Measurements from ENCODE around the gene ST8SIA5. TPM values are rescaled to one million over a fixed set of nuclear protein-coding genes. Genes with fewer than 3 reads are reported as not detected.
A peak's percentile ranks its signal among the peaks of the same experiment; 100 is the strongest.

ST8SIA5 gene
- polyA plus RNA-seq, 3 donors, result not detected

GRCh38 chr18:46630991-46631390 is 125.9 kb downstream of the ST8SIA5 start:
- Mint-ChIP-seq H3K27ac (no peak overlapping the region), H3K36me3 (no peaks in the 10 kb centered on the region), H3K4me3 (no peak overlapping the region), H3K4me1 (no peaks in the 10 kb centered on the region), H3K27me3 (ENCODE audit: low read depth in 3 of 3) (peaks cover 0 to 3% (median 3%) of the 10 kb centered on the region in 3 donors), H3K9me3 (peaks cover 0 to 11% (median 4%) of the 10 kb centered on the region in 7 donors)
- intact Hi-C loops (cut with micrococcal nuclease), result no loop called here
- H2AFZ ChIP-seq (ENCODE audit: insufficient read depth, low read depth, low read length, poor library complexity, severe bottlenecking), result no peak overlapping the region
- no peak overlapping the region for H3K9ac ChIP-seq (ENCODE audit: insufficient read depth, low read length, poor library complexity, severe bottlenecking)
- H4K20me1 ChIP-seq (ENCODE audit: insufficient read depth, low read length), result no peaks in the 10 kb centered on the region
- H3K36me3 ChIP-seq (replicated peaks in 1 of 2; ENCODE audit: control insufficient read depth in 1 of 2, insufficient read depth in 2 of 2, low read length in 2 of 2), result no peaks in the 10 kb centered on the region
- peaks cover 0 to 4% of the 10 kb centered on the region in 2 donors for H3K9me3 ChIP-seq (replicated peaks in 1 of 2; ENCODE audit: control insufficient read depth in 1 of 2, insufficient read depth in 1 of 2, low read length in 2 of 2)
- H3K79me2 ChIP-seq (ENCODE audit: insufficient read depth, low read length), result no peaks in the 10 kb centered on the region
- TF ChIP-seq, protein P1, sequence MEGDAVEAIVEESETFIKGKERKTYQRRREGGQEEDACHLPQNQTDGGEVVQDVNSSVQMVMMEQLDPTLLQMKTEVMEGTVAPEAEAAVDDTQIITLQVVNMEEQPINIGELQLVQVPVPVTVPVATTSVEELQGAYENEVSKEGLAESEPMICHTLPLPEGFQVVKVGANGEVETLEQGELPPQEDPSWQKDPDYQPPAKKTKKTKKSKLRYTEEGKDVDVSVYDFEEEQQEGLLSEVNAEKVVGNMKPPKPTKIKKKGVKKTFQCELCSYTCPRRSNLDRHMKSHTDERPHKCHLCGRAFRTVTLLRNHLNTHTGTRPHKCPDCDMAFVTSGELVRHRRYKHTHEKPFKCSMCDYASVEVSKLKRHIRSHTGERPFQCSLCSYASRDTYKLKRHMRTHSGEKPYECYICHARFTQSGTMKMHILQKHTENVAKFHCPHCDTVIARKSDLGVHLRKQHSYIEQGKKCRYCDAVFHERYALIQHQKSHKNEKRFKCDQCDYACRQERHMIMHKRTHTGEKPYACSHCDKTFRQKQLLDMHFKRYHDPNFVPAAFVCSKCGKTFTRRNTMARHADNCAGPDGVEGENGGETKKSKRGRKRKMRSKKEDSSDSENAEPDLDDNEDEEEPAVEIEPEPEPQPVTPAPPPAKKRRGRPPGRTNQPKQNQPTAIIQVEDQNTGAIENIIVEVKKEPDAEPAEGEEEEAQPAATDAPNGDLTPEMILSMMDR (IDR thresholded peaks at IDR 0.05), result no peak
- no peak for DNase-seq
- no peaks in the 10 kb centered on the region for H3K27me3 ChIP-seq (ENCODE audit: control insufficient read depth in 2 of 2, insufficient read depth in 2 of 2, low read length in 2 of 2)
- H3K4me2 ChIP-seq (replicated peaks; ENCODE audit: extremely low read depth, low read length, poor library complexity, severe bottlenecking), result no peak overlapping the region
- WGBS (ENCODE audit: insufficient coverage), result no CpG with 5 or more reads among the region's 3 CpGs
- H3K27ac ChIP-seq (ENCODE audit: low read depth in 1 of 2, low read length in 2 of 2), result no peak overlapping the region
- H3K4me3 ChIP-seq (replicated peaks in 1 of 3; ENCODE audit: low read depth in 2 of 3, low read length in 3 of 3), result no peak overlapping the region
- H3K4me1 ChIP-seq (ENCODE audit: control insufficient read depth in 1 of 2, insufficient read depth in 2 of 2, low read length in 2 of 2), result no peaks in the 10 kb centered on the region

DNA sequence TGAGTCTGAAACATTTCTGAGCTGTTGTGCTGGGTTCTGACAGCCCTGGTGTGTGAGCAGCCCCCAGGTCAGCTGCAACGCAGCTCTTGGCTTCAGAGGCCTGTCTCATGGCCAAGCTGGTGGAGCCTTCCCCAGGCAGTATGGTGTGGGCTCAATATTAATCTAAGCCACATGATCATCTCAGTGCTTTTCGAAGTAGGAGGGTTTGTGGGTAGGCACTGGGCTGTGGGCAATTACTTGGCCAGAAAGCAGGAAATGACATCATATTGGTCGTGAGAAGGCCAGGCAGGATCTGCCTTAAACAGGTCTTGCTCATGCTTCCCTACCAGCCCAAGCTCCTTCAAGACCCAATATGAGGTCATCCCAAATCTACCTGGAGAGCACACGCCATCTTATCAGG is 126.7 kb downstream of the ST8SIA5 start:
- Mint-ChIP-seq H3K4me1 (no peaks in the 10 kb centered on the region), H3K27ac (no peak overlapping the region), H3K27me3 (ENCODE audit: low read depth in 3 of 3) (peaks cover 0 to 5% (median 3%) of the 10 kb centered on the region in 3 donors), H3K36me3 (no peaks in the 10 kb centered on the region), H3K9me3 (peaks cover 0 to 11% (median 4%) of the 10 kb centered on the region in 7 donors), H3K4me3 (no peak overlapping the region)
- no peaks in the 10 kb centered on the region for H3K36me3 ChIP-seq (replicated peaks in 1 of 2; ENCODE audit: control insufficient read depth in 1 of 2, insufficient read depth in 2 of 2, low read length in 2 of 2)
- H3K27ac ChIP-seq (ENCODE audit: low read depth in 1 of 2, low read length in 2 of 2), result no peak overlapping the region
- no peaks in the 10 kb centered on the region for H3K27me3 ChIP-seq (ENCODE audit: control insufficient read depth in 2 of 2, insufficient read depth in 2 of 2, low read length in 2 of 2)
- DNase-seq, result peak in 2 of 3 donors; percentile 3 to 50
- H3K4me3 ChIP-seq (replicated peaks in 1 of 3; ENCODE audit: low read depth in 2 of 3, low read length in 3 of 3), result no peak overlapping the region
- peaks cover 0 to 4% of the 10 kb centered on the region in 2 donors for H3K9me3 ChIP-seq (replicated peaks in 1 of 2; ENCODE audit: control insufficient read depth in 1 of 2, insufficient read depth in 1 of 2, low read length in 2 of 2)
- intact Hi-C loops (cut with micrococcal nuclease), result no loop called here
- no peak overlapping the region for H3K9ac ChIP-seq (ENCODE audit: insufficient read depth, low read length, poor library complexity, severe bottlenecking)
- no peaks in the 10 kb centered on the region for H4K20me1 ChIP-seq (ENCODE audit: insufficient read depth, low read length)
- H3K79me2 ChIP-seq (ENCODE audit: insufficient read depth, low read length), result no peaks in the 10 kb centered on the region
- H2AFZ ChIP-seq (ENCODE audit: insufficient read depth, low read depth, low read length, poor library complexity, severe bottlenecking), result no peak overlapping the region
- WGBS (ENCODE audit: insufficient coverage), result 38% methylated on average over 3 of the region's 4 CpGs
- no peaks in the 10 kb centered on the region for H3K4me1 ChIP-seq (ENCODE audit: control insufficient read depth in 1 of 2, insufficient read depth in 2 of 2, low read length in 2 of 2)
- TF ChIP-seq, protein P1 (IDR thresholded peaks at IDR 0.05), result no peak
- H3K4me2 ChIP-seq (replicated peaks; ENCODE audit: extremely low read depth, low read length, poor library complexity, severe bottlenecking), result no peak overlapping the region

Measured in CD14-positive monocyte (primary cell).